Activated CD8-positive, alpha-beta memory T cell treated with anti-CD3 and anti-CD28 coated beads, Interleukin-2, amount 50 U/mL, for 4 hours (primary cell): ENCODE results near the gene HSF2.
"Not testable (repeated sequence)": the region's sequence is repeated elsewhere in the genome, so short reads cannot be mapped to it uniquely, and the experiment has no call there.

Source experiments
- DNase-seq: peaks from one replicate; pipeline ENCODE4 v3.0.0-alpha.2; 2020

The HSF2 gene

DNA sequence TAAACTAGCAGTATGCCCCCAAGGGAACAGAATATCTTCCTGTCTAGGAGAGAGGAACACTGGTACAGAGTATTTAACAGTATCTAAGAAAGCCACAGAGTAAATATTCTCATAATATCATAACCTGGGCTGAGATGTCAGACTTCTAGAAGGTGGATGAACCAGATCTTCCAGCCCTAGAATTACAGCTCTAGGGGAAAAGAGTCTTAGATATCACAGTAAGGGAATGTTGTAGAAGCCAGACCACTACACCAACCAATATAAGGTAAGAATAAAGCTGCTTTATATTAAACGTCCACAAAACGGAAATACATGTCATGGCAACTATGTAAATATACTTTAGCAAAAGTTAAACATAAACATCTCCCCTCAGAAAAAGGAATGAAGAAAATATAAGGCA, 59.8 kb downstream of the HSF2 start:
- no peak for DNase-seq

- not testable (repeated sequence) for DNase-seq
These were observed 60.5 kb downstream of the HSF2 start for GRCh38 chr6:122459865-122460416.

DNA sequence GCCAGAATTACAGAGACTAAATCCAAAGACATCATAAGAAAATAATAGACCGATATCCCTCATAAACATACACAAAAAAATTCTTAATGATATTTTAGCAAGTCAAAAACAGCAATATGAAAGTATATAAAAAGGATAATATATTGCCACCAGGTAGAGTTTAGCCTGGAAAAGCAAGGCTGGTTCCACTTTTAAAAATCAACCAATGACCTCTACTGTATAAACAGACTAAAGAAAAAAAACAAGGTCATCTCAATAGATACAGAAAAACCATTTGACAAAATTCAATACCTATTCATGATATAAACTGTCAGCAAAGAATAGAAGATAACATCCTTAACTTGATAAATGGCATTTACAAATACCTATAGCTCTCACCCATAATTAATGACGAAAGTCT, 62.4 kb downstream of the HSF2 start:
- no peak for DNase-seq

GRCh38 chr6:122471107-122472021, 71.9 kb downstream of the HSF2 start, which contains the start of gene SERINC1:
SERINC1 (minus strand) TSS chr6:122471807; CDS start chr6:122471737, 70 bp downstream.
- peak; percentile 93 for DNase-seq

DNA sequence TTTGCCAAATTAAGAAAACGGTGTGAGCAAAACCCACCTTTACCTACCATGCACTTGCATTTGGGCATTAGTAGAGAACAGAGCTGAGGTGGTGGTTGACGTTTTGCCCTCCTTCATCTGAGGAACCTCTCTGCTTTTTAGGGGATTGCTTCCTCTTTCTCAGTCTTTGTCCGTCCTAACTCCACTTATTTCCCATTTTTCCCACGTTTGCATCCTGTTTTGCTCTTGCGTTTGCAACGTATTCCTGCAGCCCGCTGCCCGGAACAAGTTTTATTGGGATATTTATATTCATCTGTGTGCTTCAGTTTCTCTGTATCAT, 72.5 kb downstream of the HSF2 start:
- DNase-seq, result no peak

GRCh38 chr6:122476131-122476530, 76.7 kb downstream of the HSF2 start:
- DNase-seq, result no peak

- DNase-seq, result no peak
These were observed 83.3 kb downstream of the HSF2 start for GRCh38 chr6:122482750-122483080.
